SKM-1 treated with dmso at 0.1 percent for 144 hours (cell line): ENCODE data around the gene IL1RAPL1.
"Not testable (repeated sequence)": the region's sequence is repeated elsewhere in the genome, so short reads cannot be mapped to it uniquely, and the experiment has no call there.

Experiments
- DNase-seq: peaks from one replicate; lab custom pipeline; 2025; ENCODE audit not compliant: unreplicated experiment; lab: John Stamatoyannopoulos, UW

Gene IL1RAPL1

DNA sequence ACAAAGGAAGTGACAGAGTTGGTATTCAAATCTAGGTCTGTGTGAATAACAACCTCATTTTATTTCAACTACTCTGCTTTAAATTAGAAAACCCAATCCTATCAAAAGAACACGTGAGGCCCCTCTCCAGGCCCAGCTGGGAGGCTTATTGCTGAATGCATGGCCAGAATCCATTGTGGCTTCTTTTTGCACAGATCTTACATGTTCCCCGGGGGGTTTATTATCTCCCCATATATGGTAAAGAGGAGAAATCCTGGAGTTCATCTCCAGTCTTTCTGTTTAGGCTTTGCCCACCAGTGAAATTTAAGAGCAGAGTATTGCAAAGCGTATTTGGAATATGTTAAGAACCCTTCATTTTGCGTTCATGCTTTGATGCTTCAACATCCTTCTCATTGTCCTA is 655.6 kb downstream of the IL1RAPL1 start:
- no peak for DNase-seq

DNA sequence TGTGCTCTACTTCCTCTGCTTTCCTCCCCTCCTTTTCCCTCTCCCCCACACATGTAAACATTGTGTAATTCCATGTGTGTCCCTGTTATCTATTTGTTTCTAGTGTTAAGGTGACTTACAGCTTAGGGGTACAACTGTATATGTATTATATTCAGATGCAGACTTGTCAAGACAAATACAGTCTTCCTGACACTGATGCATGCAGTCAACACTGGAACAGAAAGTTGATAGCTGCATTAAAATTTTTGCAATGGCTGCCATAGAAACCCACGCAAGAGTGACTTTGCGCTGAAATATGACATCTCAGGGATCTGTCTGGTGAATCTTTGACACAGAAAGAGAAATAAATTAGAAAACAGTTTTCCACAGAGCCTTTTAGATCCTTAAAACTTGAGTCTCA is 656.7 kb downstream of the IL1RAPL1 start:
- no peak for DNase-seq

DNA sequence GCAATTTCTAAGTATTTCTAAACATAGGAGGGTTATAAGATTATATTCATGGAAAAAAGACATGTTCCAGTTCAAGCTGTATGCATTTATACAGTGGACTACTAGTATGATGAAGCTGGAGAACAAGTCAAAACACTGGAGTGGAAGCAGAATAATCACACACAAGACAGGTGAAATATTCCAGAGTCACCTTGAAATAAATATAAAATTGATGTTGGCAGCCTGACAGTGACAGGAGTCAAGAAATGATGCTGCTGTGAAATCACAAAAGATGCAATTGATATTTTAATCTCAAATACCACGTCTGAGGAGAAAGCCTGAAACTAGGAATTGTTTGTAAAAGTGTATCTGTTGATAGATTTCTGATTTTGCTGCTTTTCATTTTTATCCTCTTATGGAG is 667.3 kb downstream of the IL1RAPL1 start:
- no peak for DNase-seq

DNA sequence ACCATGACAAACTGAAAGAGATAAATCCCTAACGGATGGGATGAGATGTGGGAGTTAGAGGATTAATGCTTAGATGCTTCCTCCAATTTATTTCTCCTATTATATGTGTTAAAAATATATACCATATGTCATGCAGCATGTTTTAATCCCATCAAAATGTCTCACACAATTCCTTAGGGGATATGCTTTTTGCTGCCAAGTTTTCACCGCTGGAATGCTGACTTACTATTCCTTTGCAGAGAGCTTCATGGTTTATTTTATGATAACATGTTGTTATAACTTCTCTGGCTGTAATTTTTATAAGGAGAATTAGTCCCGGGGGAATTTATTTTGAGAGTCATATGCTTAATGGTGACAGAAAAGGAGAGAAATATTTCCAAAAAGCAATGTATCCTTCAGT is 670.3 kb downstream of the IL1RAPL1 start:
- no peak for DNase-seq

DNA sequence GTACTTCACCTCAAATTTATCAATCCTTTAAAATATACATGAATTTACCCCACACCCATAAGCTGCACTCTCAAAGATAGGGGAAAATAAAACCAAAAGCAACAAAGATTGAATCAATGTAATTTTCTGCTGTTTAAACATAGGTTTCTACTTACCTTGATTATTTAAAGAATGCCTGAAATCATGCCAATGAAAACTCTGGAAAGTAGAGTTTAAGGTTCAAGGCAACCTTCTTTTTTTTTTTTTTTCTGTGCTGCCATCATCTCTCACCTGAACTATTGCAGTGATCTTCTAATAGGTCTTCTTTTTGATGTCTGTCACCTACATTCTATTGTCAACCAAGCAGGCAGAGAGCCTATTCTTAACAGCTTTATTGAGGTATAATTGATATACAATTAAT is 682.1 kb downstream of the IL1RAPL1 start:
- no peak for DNase-seq

DNA sequence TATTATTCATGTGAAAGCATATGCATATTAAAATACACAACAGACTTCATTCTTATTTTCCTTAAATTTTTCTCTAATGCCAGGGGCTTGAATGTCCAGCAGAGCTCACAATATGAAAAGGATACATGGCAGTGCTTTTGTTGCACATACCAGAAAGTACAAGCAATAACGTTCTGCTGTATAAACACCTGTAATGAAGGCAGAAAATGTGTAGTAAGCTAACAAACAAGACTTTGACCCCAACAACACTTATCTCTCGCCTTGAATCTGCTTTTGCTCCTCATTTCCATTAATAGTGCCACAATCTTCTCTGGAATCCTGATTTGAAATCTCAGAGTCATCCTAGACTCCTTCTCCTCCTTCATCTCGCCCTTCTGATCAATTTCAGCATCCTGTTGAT is 687.3 kb downstream of the IL1RAPL1 start:
- no peak for DNase-seq

DNA sequence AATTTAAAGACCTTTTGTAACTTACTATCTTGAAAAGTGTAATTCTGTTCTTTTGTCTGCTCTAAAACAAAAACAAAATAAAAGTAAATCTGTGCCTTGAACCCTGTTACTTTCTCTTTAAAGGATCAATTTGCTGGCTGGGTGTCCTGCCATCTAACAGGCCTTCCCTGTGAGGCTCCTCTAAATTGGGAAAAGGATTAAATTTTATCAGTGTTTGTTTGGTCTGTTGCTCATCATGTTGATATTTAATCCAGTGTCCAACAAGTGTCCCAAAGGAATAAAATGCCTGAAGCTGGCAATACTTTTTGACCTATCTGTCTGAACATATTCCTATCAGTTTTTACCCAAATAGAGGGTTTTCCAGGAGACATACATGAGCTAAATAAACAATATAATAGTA is 688.7 kb downstream of the IL1RAPL1 start:
- DNase-seq = no peak

DNA sequence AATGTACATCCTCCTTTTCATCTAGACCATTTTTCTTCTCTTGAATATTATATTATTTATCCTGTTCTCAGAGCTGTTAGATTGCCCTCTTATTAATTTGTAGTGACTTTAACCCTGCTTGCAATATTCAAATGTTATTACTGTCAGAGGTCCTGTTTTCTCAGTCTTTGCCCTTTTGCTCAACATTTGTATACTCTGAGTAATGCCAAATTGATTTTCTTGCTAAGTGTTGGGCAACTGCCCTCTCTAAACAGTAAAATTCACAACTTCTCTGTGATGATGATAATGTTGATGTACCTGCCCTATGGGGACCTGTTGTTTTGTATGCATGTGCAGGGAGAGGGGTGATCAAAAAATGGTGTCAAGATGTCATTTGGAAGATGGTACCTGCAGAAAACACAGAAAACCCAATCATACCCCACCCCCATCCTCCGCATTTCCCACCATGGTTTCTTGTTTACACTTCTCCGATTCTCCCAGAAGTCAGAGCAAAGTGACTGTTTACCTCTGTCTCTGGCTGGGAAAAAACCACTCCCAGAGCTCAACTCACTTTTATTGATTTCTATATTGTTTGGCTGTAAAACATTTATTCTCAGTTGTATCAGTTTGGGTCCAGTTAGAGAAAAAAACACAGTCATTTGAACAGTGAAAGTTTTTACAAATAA is 694.0 kb downstream of the IL1RAPL1 start:
- no peak for DNase-seq

DNA sequence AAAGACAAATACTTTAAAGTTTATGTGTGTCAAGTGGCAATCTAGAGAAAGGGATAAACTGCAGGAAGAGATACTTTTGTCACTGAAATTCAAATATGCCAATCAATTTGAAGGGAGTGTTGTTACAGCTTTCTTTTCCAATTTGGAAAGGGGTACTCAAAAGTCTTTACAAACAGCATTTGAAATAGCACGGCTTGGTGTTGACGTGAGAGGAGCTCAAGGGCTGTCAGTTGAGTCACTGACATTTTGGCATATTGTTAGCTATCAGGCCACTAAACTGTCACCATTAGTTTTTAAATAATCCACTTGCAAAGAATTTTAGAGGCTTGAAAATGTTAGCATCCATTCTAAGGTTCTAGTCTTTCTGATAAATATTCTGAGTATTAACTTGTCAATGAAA is 698.4 kb downstream of the IL1RAPL1 start:
- no peak for DNase-seq

DNA sequence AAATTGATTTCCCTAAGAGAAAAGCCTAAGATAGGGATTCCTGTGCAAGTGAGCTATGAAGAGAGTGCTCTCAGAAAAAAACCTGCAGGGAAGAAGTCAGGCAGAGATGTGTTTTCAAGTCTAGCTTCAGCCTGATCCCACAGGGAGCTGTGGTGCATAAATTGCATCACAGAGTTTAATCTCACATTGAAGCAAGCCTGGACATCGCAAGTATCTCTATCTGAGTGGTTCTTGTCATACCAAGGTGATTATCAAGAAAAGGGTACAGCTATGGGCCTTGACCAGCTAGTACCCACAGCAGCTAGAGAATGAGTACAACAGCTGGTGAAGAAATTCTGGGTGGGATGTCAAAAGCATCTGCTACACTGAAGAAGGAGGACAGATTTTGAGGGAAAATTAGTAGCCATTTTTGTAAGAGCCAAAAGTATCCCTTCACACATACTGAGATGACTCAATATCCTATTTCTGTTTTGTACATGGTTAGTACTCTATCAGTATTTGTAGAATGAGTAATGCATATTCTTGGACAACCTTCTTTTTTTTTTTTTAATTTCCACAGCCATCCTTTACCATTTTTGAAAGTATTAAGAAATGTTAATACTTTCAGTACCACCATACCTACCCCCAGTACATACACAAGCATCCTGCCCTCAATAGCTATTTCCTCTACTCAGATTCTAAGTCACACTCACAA is 708.9 kb downstream of the IL1RAPL1 start:
- no peak for DNase-seq

DNA sequence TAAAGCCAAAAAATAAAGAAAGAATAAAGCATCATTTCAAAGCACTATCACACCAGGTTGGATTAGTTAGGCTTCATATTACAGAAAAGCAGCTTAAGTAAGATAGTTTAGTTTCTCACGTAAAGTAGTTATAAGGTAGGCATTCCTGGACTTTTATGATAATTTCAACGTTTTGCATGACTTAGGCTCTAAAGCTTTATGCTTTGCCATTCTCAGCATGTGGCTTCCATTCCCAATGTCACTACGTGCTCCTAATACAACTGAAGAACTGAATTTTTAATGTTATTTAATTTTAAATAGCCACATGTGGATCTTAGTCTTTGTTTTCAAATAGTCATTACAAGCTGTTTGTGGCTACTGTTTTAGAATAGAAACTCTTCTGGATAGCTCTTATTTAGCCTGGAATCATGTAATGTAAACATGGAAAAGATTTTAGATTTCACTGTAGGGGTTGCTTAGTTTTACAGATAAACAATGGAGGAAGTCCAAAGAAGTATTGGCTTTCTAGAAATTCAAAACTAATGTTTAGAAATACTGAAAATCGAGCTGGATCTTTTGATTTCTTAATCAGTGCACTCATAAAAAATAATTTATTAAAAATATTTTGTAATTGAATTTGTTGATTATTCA is 710.0 kb downstream of the IL1RAPL1 start:
- DNase-seq = no peak

DNA sequence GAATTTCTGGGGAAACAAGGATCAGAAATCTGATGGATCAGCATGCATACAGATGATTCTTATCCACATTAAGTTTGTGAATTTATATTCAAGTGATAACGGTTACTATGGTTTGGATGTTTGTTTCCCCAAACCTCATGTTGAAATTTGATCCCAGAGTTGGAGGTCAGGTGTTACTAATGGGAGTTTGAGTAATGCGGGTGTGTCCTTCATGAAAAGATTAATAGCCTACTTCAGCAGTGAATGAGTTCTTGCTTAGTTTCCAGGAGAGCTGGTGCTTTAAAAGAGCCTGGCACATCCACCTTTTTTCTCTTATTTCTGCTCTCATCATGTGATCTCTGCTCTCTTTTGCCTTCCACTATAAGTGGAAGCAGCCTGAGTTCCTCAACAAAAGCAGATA is 712.4 kb downstream of the IL1RAPL1 start:
- DNase-seq = no peak

DNA sequence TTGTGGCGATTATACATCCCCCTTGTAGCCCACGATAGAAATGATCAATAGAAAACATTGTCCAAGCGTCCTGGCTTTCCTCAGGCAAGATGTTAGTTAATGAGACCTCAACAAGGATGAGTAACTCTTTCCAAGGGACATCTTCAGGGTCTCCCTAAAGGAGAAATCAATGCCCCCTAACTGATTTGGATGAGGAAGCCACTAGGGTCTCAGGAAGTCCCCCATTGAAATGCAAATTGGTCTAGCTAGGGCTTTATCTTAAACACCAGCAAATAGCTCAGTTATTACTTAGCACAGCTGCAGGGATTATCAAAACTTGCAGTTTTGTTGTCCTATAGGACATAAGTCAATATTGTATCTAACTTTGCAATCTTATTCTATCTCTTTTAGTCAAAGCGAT is 721.5 kb downstream of the IL1RAPL1 start:
- no peak for DNase-seq

DNA sequence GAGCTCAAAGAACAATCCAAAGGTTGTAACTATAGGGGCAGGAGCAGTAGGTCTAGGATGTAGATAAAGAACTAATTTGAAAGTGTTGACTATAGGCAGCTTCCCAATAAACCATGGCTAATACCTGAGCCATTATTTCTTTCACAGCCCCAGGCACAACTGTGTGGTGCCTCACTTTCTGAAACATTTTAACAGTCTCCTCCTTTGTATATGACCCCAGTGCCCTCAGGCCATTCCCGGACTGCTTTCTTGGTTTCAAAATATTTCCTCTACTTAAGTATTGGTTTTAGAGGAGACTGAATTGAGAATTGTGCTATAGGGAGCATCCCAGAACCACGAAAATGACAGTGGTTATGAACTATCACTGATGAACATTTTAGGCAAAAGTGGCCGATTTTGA is 728.7 kb downstream of the IL1RAPL1 start:
- no peak for DNase-seq

DNA sequence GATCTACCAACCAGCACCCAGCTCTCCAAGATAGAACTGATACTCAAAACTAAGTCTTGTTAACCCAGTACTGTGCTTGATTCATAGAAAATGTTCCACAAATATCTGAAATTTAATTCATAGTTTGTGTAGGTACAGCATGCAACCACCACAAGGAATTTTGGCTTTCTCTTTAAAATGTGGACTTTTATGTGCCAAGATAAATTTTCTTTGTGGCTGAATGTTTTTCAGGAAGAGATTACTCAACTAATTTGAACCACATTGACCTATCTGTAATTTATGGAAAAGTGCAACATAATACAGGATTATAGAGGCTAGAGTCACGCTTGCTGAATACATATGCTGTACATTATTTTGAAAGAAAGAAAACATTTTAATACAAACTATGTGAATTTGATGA is 730.8 kb downstream of the IL1RAPL1 start:
- DNase-seq = no peak

DNA sequence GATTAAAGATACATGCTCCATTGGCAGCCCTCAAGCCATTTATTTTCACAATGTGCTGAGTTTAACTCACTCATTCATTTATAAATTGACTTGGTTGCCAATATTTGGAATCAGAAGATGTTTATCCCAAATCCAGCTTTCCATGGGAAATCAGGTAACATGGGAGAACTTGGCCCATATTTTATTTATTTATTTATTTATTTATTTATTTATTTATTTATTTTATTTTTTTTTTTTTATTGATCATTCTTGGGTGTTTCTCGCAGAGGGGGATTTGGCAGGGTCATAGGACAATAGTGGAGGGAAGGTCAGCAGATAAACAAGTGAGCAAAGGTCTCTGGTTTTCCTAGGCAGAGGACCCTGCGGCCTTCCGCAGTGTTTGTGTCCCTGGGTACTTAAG is 745.2 kb downstream of the IL1RAPL1 start:
- DNase-seq = not testable (repeated sequence)

DNA sequence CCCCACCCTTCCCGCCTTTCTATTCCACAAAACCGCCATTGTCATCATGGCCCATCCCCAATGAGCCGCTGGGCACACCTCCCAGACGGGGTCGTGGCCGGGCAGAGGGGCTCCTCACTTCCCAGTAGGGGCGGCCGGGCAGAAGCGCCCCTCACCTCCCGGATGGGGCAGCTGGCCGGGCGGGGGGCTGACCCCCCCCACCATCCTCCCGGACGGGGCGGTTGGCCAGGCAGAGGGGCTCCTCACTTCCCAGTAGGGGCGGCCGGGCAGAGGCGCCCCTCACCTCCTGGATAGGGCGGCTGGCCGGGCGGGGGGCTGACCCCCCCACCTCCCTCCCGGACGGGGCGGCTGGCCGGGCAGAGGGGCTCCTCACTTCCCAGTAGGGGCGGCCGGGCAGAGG is 745.8 kb downstream of the IL1RAPL1 start:
- not testable (repeated sequence) for DNase-seq

DNA sequence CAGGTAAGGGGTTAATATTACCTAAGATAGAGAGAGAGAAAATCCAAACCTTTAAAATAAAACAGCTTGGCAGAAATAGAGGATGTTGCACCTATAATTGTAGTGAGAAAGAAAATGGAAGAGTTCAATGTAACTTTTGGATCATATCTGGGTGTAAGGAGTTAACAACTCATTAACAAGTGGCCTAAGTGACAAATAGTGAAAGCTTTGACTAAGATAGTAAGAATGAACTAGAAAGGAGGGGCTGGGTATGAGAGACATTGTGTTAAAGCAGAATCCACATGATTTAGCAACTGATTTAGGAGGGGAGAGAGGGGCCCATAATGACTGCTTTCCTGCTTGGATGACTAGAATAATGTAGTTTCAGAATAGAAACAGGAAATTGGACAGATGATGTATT is 761.0 kb downstream of the IL1RAPL1 start:
- no peak for DNase-seq

DNA sequence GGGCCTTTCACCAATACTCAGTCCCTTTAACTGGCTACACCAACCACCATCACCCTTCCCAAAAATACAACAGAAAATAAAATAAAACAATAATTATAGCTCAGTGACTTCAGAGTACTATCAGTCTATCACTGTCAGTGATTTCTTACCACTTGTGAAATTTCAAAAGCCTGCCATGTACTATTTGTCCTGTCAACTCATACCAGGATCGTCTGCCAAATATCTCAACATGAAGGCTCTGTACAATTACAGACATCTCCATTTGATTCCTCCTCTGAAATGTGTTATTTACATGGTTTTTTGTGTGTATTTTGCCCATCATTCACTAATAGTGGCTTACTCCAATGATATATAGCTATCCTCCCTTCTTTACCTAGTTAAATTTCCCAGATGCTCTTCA is 772.0 kb downstream of the IL1RAPL1 start:
- DNase-seq = no peak

DNA sequence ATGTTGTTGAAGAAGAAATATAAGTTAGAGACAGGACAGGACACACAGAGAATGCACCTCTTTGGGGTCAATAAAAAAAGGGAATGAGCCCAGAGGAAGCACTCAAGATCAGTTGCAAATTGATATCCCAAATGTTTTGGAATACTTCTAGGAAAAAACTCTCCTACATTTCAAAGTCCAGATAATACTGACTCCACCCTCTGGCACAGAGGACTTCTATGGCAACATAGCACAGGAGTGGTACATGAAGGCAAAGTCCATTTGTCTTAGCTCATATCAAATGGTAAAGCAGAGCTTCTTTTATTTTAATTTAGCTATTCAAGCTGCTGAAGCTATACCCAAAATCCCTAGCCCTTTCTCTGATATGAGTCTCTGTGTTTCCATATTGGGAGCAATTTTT is 787.5 kb downstream of the IL1RAPL1 start:
- not testable (repeated sequence) for DNase-seq

DNA sequence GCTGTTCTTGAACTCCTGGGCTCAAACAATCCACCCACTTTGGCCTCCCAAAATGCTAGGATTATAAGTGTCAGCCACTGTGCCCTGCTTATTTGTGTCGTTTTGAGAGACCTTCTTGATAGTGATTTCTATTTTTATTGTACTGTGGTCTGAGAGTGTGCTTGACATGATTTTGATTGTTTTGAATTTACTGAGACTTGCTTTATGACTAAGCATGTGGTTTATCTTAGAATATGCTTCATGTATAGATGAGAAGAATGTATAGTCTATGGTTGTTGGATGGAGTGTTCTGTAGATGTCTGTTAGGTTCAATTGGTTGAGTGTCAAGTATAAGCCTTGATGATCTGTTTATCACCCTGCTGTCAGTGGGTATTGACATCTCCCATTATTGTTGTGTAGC is 789.3 kb downstream of the IL1RAPL1 start:
- DNase-seq = no peak

DNA sequence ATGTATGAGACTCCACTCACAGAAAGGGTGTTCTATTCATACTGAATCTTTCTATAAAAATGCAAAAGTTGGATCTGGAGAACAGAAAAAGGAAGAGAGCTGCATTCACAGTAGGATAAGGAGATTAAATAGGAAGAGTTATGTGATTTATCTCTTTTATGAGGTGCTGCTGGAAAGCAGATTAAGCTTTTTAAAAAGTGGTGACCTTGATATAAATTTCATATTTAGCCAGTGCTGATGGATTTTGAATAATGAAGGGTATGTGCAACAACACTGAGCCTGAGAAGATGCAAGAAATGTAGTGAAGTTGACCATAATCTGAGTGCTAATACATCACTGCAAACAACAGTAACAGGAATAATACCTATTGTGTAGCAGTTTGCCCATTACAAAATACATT is 795.6 kb downstream of the IL1RAPL1 start:
- no peak for DNase-seq

DNA sequence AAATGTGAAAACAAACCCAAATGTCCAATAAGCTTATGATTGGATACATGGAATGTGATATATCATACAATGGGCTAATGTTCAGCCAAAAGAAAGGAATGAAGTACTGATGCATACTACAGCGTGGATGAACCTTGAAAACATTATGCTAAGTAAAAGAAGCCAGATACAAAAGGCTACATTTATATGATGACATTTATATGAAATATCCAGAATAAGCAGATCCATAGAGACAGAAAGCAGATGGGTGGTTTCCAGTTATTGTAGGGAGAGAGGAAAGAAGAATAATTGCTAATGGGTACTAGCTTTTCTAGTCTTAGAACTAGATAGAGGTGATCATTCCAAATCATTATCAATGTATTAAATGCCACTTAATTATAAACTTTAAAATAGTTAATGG is 801.3 kb downstream of the IL1RAPL1 start:
- DNase-seq = no peak
